Lung (tissue), 12 donors: ENCODE measurements around the gene MRPL37. TPM values are rescaled to one million over a fixed set of nuclear protein-coding genes. Genes with fewer than 3 reads are reported as not detected.
"Not testable (repeated sequence)": the region's sequence is repeated elsewhere in the genome, so short reads cannot be mapped to it uniquely, and the experiment has no call there.

ENCODE experiments used
- ATAC-seq: fragments of 200-7000 bp; cut with Tn5 transposase; one replicate; pipeline ENCODE4 v1.9.1; 2020; ENCODE audit warnings: moderate number of reproducible peaks; ENCODE audit not compliant: insufficient read depth, low FRiP score
- DNase-seq, 3 donors: peaks; one replicate each; pipeline ENCODE4 v3.0.0-alpha.2; 2013 to 2017
- H3K27ac ChIP-seq, 2 donors: one replicate each; pipeline ENCODE4 v1.5.1; 2013; ENCODE audit warnings: mild to moderate bottlenecking in 2 of 2, moderate library complexity in 2 of 2, control low read depth in 1 of 2, inconsistent platforms in 1 of 2, low read depth in 1 of 2, low read length in 1 of 2
- H3K27me3 ChIP-seq, 3 donors: one replicate each; pipeline ENCODE4 v1.5.1; 2013; ENCODE audit warnings: low read length in 2 of 3; ENCODE audit not compliant: control insufficient read depth in 3 of 3, insufficient read depth in 3 of 3
- H3K36me3 ChIP-seq, 4 donors: one replicate each; pipeline ENCODE4 v1.5.1; 2013; ENCODE audit warnings: low read length in 4 of 4, mild to moderate bottlenecking in 1 of 4, moderate library complexity in 1 of 4; ENCODE audit not compliant: control insufficient read depth in 4 of 4, insufficient read depth in 4 of 4
- H3K4me1 ChIP-seq, 5 donors: one replicate each; pipeline ENCODE4 v1.5.1; 2013; ENCODE audit warnings: low read length in 5 of 5, mild to moderate bottlenecking in 2 of 5, moderate library complexity in 1 of 5; ENCODE audit not compliant: control insufficient read depth in 5 of 5, insufficient read depth in 5 of 5
- H3K4me3 ChIP-seq: one replicate; pipeline ENCODE4 v1.5.1; 2013; ENCODE audit warnings: mild to moderate bottlenecking, control low read depth, moderate library complexity
- H3K9ac ChIP-seq, 2 donors: one replicate each; pipeline ENCODE4 v1.5.1; 2013; ENCODE audit warnings: low read length in 2 of 2, control low read depth in 1 of 2; ENCODE audit not compliant: insufficient read depth in 1 of 2
- H3K9me3 ChIP-seq, 4 donors: one replicate each; pipeline ENCODE4 v1.5.1; 2013; ENCODE audit warnings: low read length in 3 of 4, mild to moderate bottlenecking in 1 of 4, moderate library complexity in 1 of 4; ENCODE audit not compliant: control insufficient read depth in 4 of 4, insufficient read depth in 3 of 4
- WGBS, 2 donors: extraction: QIAGEN DNeasy Blood & Tissue Kit; methylation state at CpG; one replicate each; pipeline ENCODE4 v1.1.7; 2013; 5-methylcytosine and 5-hydroxymethylcytosine counted together
- polyA plus RNA-seq, 2 donors: library from polyadenylated mRNA; stranded (reverse); fragments of 200-250 nt; gene quantifications; one replicate each; pipeline ENCODE4 v1.2.1, GENCODE V29; 2013
- total RNA-seq, 2 donors: library from RNA; depleted of rRNA in 1 of 2; stranded (reverse); fragments of >200 nt in 1 of 2; gene quantifications; one replicate each; pipeline ENCODE4 v1.2.1, GENCODE V29; 2014 to 2021
- TF ChIP-seq, protein P1 (sequence below): IDR thresholded peaks from 2 replicates; pipeline ENCODE4 v1.5.1; 2012; ENCODE audit warnings: mild to moderate bottlenecking; ENCODE audit errors: control extremely low read depth, extremely low read depth
- donor health status: control.
- donor health status: control.
- donor health status: Bipolar disorder and iron deficiency.
- donor health status: healthy.
- donor health status: DM: yes; HTN: yes; CAD: no.

The MRPL37 gene
- total and polyA plus RNA-seq, 4 donors, result 23.9 to 68.5 (median 39.7) TPM

DNA sequence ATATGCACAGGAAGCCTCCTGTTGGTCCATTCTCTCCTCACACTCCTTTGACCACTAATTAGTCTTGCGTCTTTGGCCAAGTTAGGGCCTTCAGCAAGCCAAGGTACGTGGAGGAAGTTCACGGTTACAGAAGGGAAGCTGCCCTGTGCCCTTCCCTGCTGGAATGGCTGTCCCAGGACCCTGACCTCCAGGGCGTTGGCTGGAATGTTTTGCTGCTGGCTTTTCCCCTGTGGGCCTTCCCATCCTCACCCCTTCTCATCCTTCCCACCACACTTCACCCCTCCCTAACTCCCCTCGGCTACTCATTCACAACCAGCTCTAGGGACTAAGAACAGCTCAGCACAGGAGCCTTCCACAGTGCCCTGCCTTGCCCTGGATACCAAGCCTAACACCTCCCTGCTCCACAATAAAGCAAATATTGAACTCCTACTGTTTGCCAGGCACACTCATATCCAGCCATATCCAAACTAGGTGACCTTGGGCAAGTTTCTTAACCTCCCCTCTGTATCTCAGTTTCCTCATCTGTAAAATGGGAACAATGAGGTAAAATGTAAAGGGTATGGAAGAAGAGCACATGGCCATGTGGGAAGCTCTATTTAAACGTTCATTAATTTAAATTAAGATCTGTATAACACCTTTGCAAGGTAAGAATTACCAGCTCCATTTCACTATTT lies 38.3 kb upstream of the MRPL37 start:
- no peak overlapping the region for H3K27ac ChIP-seq
- H3K9me3 ChIP-seq, result no peaks in the 10 kb centered on the region
- no peak overlapping the region for H3K9ac ChIP-seq
- ATAC-seq (no peak), DNase-seq (peak in 1 of 3 donors; percentile 10)
- no peaks in the 10 kb centered on the region for H3K36me3 ChIP-seq
- peaks cover 0 to 1% (median 0%) of the 10 kb centered on the region in 5 donors for H3K4me1 ChIP-seq
- H3K27me3 ChIP-seq, result no peaks in the 10 kb centered on the region
- H3K4me3 ChIP-seq, result no peak overlapping the region
- 81 to 86% methylated on average over 6 of the region's 6 CpGs for WGBS, 2 donors
- TF ChIP-seq, protein P1, sequence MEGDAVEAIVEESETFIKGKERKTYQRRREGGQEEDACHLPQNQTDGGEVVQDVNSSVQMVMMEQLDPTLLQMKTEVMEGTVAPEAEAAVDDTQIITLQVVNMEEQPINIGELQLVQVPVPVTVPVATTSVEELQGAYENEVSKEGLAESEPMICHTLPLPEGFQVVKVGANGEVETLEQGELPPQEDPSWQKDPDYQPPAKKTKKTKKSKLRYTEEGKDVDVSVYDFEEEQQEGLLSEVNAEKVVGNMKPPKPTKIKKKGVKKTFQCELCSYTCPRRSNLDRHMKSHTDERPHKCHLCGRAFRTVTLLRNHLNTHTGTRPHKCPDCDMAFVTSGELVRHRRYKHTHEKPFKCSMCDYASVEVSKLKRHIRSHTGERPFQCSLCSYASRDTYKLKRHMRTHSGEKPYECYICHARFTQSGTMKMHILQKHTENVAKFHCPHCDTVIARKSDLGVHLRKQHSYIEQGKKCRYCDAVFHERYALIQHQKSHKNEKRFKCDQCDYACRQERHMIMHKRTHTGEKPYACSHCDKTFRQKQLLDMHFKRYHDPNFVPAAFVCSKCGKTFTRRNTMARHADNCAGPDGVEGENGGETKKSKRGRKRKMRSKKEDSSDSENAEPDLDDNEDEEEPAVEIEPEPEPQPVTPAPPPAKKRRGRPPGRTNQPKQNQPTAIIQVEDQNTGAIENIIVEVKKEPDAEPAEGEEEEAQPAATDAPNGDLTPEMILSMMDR, result no peak

DNA sequence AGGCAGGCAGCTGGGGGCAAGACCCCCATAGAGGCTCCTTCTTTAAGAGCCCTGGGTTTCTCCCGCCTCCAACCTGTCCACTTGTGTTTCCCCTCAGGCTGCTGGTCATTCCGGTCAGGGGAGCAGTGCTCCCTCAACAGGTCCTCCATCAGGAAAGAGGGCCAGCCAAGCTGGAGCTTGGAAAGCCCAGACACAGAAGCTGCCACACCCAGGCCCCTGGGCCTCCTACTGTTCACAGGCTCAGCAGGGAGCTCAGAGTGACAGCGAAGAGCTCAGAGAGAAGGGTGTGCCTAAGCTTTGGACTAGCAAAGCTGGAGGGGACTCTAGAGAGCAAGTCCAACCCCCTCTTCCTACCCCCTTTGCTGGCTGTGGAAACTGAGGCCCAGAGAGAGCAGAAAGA lies 36.9 kb upstream of the MRPL37 start:
- H3K36me3 ChIP-seq, result no peaks in the 10 kb centered on the region
- no peak overlapping the region for H3K27ac ChIP-seq
- ATAC-seq, result no peak
- WGBS, 2 donors, result 86 to 94% methylated on average over 3 of the region's 3 CpGs
- H3K27me3 ChIP-seq, result no peaks in the 10 kb centered on the region
- DNase-seq, result no peak
- no peaks in the 10 kb centered on the region for H3K9me3 ChIP-seq
- H3K9ac ChIP-seq, result no peak overlapping the region
- TF ChIP-seq, protein P1, result no peak
- no peak overlapping the region for H3K4me3 ChIP-seq
- H3K4me1 ChIP-seq, result peaks cover 0 to 1% (median 0%) of the 10 kb centered on the region in 5 donors

DNA sequence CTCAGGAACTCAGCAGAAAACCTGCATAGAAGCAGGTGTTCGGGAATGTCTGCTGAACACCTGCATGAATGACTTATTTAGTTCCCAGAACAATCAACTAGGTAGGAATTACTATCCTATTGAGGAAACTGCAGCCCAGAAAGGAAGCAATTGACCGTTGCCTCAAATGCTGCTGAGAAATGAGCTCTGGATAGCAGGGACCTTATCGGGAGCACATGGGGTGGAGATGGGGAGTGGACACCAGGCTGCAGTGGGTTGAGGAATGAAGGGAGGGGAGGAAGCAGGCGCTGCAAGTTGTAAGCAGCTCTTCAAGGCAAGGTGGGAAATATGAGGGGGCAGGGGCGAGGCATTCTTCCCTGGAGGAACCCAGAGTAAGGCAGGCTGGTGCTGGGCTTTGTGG lies 36.4 kb upstream of the MRPL37 start:
- Histone ChIP-seq H3K27me3 (no peaks in the 10 kb centered on the region), H3K9me3 (no peaks in the 10 kb centered on the region), H3K27ac (no peak overlapping the region), H3K9ac (no peak overlapping the region), H3K4me3 (no peak overlapping the region), H3K36me3 (no peaks in the 10 kb centered on the region), H3K4me1 (peaks cover 0 to 1% (median 0%) of the 10 kb centered on the region in 5 donors)
- TF ChIP-seq, protein P1, result no peak
- ATAC-seq, result no peak
- DNase-seq, result no peak
- 84 to 93% methylated on average over 5 of the region's 5 CpGs for WGBS, 2 donors

- Histone ChIP-seq H3K9me3 (no peaks in the 10 kb centered on the region), H3K36me3 (no peaks in the 10 kb centered on the region), H3K4me1 (peaks cover 0 to 1% (median 0%) of the 10 kb centered on the region in 5 donors), H3K4me3 (no peak overlapping the region), H3K27ac (no peak overlapping the region), H3K9ac (no peak overlapping the region), H3K27me3 (no peaks in the 10 kb centered on the region)
- WGBS, 2 donors, result 93 to 96% methylated on average over 15 of the region's 15 CpGs
- DNase-seq (no peak), ATAC-seq (no peak)
- TF ChIP-seq, protein P1, result no peak
These were observed 34.8 kb upstream of the MRPL37 start for GRCh38 chr1:54165146-54165545.

GRCh38 chr1:54166357-54166756 lies 33.6 kb upstream of the MRPL37 start:
- not testable (repeated sequence) for DNase-seq, H3K4me3 ChIP-seq, H3K27ac ChIP-seq, H3K27me3 ChIP-seq, H3K36me3 ChIP-seq, ATAC-seq, H3K4me1 ChIP-seq, H3K9me3 ChIP-seq, H3K9ac ChIP-seq
- WGBS, 2 donors, result 92 to 98% methylated on average over 8 of the region's 8 CpGs
